GM18907 (cell line): Measurements from ENCODE around the gene ZCCHC7.
"Not testable (repeated sequence)": the region's sequence is repeated elsewhere in the genome, so short reads cannot be mapped to it uniquely, and the experiment has no call there.

Experiments
- ATAC-seq: cut with Tn5 transposase; IDR thresholded peaks from one replicate; pipeline ENCODE4 v1.9.1; 2021; ENCODE audit warnings: mild to moderate bottlenecking, moderate library complexity; ENCODE audit not compliant: unreplicated experiment

Gene ZCCHC7

GRCh38 chr9:37119907-37120842 is at the start of gene ZCCHC7:
Gene ZCCHC7, plus strand, starts transcription at chr9:37120574.
- peak; percentile 94 for ATAC-seq

GRCh38 chr9:37074790-37075189 is 45.6 kb upstream of the ZCCHC7 start:
- ATAC-seq: not testable (repeated sequence)

- ATAC-seq: peak; percentile 88
Measured at GRCh38 chr9:37079370-37080164, 40.8 kb upstream of the ZCCHC7 start.

- ATAC-seq: peak; percentile 28
Measured at GRCh38 chr9:37080165-37080628, 40.2 kb upstream of the ZCCHC7 start.

GRCh38 chr9:37081507-37081906 is 38.9 kb upstream of the ZCCHC7 start:
- ATAC-seq: not testable (repeated sequence)

- ATAC-seq: no peak
Measured at GRCh38 chr9:37082214-37082765, 38.1 kb upstream of the ZCCHC7 start.

- no peak for ATAC-seq
Measured at GRCh38 chr9:37083654-37084053, 36.7 kb upstream of the ZCCHC7 start.

- no peak for ATAC-seq
Measured at GRCh38 chr9:37085233-37085632, 35.1 kb upstream of the ZCCHC7 start.

- not testable (repeated sequence) for ATAC-seq
Measured at GRCh38 chr9:37092714-37093295, 27.6 kb upstream of the ZCCHC7 start.

- ATAC-seq: no peak
Measured at GRCh38 chr9:37094751-37095150, 25.6 kb upstream of the ZCCHC7 start.

- ATAC-seq: no peak
Measured at GRCh38 chr9:37096628-37097027, 23.7 kb upstream of the ZCCHC7 start.

- no peak for ATAC-seq
Measured at GRCh38 chr9:37097294-37097693, 23.1 kb upstream of the ZCCHC7 start.

- ATAC-seq: no peak
Measured at GRCh38 chr9:37100327-37100726, 20.0 kb upstream of the ZCCHC7 start.

GRCh38 chr9:37100741-37101140 is 19.6 kb upstream of the ZCCHC7 start:
- no peak for ATAC-seq

GRCh38 chr9:37102486-37102885 is 17.9 kb upstream of the ZCCHC7 start:
- no peak for ATAC-seq

- no peak for ATAC-seq
Measured at GRCh38 chr9:37104183-37104889, 16.0 kb upstream of the ZCCHC7 start.

GRCh38 chr9:37105234-37105633 is 15.1 kb upstream of the ZCCHC7 start:
- no peak for ATAC-seq

GRCh38 chr9:37107701-37108100 is 12.7 kb upstream of the ZCCHC7 start:
- ATAC-seq: no peak

GRCh38 chr9:37114442-37114841 is 5.9 kb upstream of the ZCCHC7 start:
- ATAC-seq: not testable (repeated sequence)

GRCh38 chr9:37117956-37118355 is 2.4 kb upstream of the ZCCHC7 start:
- no peak for ATAC-seq
